T-helper 22 cell (primary cell): ENCODE data around the gene TOMM6.

Experiments
- DNase-seq: peaks from one replicate; pipeline ENCODE4 v3.0.0-alpha.2; 2020; ENCODE audit warnings: low read depth

TOMM6 gene

DNA sequence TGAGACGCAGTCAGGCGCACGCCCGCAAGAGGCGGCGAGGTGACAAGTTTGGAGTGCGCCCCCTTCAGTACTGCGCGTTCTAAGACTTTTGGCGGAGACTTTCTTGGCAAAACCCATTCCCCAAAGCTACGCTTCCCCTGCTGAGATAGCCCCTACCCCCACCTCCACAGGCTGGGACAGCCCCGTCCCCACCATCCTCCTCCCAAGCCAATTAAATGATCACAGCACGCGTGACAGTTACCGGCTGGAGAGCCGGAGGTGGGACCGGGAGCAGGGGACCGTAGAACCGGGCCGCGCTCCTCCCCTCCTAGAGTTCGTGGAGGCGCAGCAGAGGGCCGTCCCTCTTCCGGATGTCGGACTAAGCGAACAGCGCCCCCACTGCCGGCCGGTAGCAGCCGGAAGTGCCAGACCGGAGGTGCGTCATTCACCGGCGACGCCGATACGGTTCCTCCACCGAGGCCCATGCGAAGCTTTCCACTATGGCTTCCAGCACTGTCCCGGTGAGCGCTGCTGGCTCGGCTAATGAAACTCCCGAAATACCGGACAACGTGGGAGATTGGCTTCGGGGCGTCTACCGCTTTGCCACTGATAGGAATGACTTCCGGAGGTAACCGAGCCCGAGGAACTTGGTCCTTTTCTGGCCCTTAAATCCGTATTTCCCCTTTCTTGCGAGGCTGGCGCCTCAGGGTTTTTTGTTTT is at the start of gene TOMM6:
TOMM6 (plus strand) TSS at position 476 of the 699 bp plus-strand sequence; CDS start at position 480, 4 bp downstream.
- DNase-seq, result peak; percentile 87

DNA sequence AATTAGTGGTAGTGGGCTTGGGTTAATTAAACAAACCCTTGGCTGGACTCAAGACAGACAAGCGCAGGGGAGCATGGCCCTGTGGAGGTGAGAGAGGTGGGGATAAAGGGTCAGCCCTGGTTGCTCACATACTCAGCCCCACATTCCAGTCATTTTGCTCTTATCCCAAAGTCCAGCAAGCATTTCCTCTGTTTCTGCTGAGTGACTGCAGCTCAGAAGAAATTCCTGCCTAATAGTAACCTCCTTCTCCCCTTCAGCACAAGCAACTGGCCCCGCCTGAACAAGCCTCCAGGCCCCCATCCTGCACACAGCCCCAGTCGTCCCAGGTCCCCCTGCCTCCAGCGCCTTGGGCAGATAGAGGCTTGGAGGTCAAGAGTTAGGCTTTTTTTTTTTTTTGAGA is 48.5 kb upstream of the TOMM6 start:
- no peak for DNase-seq

DNA sequence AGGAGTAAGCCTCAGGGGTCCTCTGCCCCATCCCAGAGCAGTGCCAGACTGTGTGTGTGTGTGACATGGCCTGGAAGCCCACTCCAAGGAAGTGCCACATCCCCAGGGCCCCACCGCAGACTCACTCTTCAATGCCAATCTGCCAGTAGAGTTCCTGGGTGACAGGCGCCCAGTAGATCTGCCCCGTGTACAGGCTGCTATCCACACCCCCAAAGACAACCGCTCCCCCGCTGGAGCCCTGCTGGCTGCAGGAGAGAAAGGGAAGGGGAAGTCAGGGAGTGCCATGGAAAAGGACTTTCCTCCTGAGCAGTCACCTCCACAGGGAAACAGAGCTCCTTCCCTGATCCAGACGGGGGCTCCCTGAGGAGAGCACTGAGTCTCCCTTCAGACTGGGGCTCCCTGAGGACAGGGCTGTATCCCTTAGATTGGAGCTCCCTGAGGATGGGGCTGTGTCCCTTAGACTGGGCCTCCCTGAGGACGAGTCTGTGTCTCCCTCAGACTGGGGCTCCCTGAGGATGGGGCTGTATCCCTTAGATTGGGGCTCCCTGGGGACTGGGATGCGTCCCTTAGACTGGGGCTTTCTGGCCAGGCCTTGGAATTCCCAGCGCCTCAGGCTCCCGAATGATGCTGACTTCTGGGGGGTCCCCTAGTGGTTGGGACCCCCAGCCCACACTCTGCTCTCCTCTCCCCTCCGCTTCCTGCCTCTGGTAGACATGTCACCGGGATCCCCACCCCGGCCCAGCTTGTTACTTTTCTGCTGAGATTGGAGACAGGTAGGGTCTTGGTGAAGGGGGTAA is 46.9 kb upstream of the TOMM6 start:
- no peak for DNase-seq

DNA sequence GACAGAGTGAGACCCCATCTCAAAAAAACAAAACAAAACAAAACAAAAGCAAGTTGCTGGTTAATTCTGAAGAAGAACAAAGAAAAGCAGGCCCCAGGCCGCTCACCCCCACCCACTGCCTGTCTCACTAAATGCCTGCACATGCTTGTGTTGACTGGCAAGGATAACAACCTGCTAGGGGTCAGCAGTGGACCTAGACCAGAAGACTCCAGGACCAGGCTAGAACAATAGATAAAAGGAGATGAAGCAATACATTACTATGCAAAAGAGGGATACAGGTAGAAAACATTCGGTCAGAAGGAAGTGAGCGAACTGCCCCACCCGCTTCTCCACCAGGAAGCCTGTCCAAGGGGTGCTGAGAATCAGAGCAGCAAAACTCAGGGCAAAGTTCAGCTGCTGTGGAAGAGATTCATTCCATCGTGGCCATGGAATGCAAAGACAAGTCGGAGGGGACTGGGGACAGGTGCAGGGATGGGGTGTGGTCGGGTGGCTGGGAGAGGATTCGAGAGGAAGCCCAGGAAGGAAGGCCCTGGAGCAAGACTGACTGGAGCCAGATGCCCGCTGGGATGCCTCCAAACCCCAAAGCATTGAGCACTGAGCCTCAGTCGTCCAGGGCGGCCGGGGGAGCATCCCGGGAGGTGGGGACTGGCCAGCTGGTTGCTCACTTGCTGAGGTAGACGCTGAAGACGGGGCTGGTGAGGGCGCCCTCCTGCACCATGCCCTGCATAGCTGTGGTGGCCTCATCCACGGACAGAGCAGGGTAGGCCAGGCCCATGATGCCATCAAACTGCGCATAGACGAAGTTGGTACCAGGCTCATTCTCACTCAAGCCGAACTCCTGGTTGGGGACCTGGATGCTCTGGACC is 45.6 kb upstream of the TOMM6 start:
- DNase-seq, result no peak

DNA sequence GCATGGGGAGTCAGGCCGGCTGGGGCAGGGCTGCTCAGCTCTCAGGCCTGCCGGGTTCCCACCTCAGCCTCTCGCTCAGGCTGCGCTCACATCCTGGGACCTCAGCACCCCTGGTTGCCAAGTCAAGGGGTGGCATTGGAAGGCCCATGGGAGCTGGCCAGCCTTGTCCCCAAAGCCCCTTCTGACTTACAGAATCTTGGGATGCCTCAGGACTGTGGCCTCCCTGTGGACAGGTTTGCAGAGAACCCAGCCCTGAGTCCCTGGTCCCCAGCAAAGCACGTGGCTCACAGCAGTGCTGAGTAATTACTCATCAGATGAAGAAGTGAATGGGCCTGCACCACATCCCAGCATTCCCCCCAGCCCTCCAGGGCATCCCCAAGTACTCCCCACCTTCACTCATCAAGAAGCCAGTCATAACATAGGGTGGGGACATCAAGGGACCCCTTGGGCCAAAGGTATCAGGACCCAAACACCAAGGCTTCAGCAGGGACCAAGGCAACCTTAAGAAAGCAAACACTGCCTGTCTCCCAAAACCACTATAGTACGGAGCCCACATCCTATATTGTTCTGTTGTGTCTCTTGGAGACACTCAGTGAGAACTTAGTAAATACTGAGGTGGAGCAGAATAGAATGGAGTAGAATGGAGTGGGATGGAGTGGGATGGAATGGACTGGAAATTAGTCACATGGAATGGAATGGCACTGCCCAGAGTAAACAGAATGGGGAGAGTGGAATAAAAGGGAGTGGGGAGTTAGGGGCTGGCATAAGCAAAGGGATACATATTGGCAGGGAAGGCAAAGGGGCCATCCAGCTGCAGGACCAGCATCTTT is 43.9 kb upstream of the TOMM6 start:
- DNase-seq, result no peak

DNA sequence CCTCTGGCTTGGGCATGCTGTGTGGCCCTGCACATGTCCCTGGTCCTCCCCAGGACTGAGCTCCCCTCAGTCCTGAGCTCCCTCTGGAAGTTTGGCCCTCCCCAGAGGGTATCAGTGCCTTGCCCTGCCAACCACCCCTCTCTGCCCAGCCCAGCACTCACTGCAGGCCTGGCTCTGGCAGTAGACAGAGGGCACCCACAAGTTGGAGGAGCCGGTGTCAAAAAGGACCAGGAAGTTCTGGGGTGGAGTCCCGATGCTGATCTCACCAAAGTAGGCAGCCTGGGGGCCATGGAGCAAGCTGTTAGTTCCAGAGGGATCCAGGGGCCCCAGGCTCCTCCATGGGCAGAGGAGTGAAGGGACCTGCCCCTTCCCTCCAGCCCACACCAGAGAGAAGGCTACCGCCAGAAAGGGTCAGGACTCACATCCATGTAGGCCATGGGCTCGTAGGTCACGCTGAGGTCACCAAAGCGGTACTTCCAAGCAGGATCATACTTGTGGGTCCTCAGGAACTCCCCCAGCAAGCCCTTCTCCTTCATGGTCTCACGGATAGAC is 43.2 kb upstream of the TOMM6 start:
- no peak for DNase-seq

DNA sequence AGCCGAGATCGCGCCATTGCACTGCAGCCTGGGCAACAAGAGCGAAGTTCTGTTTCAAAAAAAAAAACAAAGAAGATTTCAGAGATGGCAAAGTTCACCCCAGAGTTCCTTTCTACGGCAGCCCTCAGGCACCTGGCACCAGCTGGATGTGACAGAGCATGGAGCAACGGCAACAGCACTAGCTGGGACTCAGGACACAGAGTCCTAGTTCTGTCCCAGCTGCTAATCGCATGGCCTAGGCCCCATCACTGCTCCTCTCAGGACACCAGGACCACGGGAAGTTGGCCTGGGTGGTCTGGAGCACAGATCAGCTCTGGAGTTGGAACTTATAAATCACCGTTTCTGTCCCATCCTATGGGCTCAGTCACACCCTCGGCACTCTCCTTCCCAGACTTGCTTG is 41.4 kb upstream of the TOMM6 start:
- no peak for DNase-seq

DNA sequence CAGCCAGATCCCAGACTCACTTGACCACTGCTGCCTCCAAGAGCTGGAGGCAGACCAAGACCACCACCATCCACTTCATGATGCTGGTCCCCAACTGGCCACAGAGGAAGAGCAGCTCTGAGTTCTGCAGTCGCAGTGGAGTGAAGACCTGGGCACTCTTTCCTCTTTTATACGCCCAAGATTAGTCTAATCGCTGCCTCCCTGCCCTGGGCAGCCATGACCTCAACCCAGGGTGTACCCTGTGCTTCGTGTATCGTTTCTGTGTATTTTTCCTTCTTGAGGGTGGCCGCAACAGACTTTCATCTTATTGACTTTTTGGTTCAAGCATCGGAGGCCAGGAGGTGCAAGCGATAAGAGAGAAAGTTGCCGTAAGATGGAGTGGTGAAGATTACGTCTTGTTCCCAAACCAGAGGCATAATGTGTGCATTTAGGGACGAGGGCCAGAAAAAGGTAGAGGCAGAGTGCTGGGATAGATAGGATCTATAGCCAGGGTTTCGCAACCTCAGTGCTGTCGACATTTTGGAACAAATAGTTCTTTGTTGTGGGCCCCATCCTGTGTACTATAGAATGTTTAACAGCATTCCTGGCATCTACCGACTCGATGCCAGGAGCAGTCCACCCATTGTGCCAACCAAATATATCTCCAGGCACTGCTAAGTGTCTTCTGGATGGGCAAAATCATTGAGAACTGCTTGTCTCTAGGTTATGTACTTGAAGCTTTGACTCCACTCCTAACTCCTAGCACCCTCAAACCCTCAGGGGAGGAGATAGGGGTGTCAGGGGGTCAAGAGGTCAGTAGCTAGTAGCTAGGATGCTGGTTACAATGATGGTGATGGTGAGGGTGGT is 40.0 kb upstream of the TOMM6 start, which contains the start of gene PGC:
PGC (minus strand) TSS at position 142 of the 846 bp plus-strand sequence; CDS start at position 79, 63 bp downstream.
- no peak for DNase-seq

DNA sequence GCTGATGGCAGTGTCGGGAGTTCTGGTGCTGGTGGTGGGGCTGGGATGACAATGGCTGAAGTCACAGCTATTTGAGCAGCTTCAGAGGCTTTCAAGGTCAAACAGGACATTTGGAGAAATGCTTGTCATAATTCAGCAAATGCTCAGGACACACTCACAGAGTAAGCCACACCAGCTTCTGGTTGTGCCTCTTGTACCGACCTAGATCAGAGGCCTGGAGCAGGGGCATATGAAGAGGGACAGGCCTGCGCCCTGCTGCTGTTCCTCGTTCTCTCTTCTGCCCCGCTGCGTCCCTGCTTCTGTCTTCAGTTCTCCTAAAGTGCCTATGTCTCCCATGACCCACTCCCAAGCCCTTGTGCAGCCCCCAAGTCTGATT is 39.4 kb upstream of the TOMM6 start:
- no peak for DNase-seq

DNA sequence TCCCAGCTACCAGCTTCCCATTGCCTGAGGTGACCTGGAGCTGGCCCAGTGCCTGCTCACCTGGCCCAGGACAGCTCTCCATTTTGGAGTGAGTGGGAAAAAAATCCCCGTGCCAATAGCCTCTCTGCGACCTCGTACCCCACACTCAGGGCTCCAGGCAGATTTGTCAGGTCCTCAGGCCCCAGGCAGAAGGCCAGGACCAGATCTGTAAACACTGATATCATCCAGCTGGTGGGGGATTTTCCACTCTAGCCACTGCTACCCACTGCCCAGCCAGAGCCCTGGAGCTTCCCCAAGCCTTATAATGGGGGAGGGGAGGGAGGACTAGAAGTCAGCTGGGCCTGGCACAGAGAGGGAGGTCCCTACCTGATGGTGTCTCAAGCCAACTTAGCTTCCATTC is 39.0 kb upstream of the TOMM6 start:
- no peak for DNase-seq

DNA sequence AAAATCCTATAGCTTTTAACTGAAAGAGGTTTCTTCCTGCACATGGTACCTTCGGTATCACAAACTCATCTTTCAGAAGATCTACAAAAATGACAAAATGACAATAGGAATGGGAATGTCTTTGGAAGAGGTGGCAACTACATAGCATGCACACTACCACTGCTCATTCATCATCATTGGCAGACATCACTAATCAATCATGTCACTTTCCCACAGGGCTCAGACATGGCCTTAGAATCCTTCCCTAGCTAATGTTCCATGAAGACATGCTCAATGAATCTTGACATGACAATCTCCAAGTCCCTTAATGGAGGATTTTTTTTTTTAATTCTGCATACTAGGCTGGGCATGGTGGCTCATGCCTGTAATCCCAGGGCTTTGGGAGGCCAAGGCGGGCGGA is 37.1 kb upstream of the TOMM6 start:
- no peak for DNase-seq

DNA sequence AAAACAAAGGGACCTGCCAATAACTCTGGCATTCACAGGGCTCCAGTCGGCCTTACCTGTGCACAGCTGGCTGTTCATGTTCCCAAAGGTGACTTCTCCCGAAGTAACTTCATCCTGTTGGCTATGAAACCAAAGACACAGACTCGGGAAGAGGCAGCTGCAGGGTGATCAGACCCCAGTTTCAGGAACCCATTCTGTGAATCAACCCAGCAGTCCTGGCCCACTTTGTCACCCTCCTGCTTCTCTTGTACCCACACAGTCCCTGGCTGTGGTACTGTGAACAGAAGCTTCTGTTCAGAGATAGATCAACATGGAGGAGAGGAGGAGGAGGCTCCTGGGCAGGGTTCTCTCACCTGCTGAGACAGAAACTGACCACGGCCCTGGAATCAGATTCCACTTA is 31.6 kb upstream of the TOMM6 start:
- no peak for DNase-seq

DNA sequence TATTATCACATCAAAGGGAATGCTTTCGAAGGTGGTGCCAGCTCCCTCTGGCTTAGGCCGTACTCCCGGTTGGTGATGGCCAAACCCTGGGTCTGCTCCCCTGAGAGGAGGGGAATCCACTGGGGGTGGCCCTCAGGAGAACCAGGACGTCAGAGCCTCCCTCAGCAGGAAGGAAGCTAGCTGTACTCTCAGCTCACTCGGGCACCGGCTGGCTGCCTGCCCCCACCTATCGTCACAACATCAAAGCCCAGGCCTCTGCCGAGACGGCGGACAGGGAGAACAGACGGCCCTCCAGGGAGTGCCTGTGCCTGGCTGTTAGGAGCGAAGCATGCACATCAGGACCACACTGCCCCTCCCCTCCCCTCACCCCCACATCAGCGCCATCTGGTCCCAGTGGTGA is 31.1 kb upstream of the TOMM6 start:
- DNase-seq, result no peak

DNA sequence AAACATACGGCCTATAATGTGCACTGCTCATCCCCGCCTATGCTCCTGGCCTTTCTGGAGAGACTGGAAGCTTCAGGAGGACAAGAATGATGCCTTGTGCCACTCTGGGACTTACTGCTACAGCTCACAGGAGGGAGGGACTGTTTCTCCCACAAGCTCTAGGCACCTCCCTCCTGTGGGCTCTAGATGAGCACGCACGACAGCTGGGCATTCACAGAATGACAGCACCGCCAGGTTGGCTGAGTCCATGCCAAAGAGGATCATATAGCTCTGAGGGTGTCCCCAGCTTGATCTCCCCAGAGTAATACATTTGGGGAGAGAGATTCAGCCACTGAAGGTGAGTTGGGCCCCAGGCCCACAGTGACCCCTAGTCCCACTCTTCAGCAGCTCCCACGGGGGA is 30.2 kb upstream of the TOMM6 start:
- DNase-seq, result no peak

DNA sequence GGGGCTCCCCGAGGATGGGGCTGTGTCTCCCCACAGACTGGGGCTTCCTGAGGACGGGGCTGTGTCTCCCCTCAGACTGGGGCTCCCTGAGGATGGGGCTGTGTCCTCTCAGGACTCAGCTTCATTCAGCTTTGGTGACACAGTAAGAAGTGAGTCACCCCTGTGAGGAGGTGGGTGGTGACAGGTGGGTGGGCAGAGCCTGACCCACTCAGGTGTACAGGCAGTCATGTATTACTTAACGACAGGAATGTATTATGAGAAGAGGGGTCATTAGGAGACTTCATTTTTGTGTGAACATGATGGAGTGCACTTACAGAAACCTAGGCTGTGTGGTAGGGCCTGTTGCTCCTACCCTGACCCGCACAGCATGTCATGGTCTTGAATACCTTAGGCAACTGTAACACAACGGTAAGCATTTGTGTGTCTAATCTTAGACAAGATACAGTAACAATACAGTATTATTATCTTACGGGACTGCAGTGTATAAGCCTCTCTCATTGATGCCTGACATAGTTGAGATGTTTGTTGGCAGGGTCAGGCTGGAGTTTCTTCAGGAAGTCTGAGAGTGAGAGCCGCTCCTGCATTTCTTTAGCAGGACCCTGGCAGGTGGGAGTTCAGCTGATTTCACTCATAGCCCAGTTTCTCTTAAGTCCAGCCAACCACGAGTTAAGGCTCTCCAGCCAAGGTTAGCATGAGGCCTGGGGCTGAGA is 29.4 kb upstream of the TOMM6 start:
- DNase-seq, result no peak

DNA sequence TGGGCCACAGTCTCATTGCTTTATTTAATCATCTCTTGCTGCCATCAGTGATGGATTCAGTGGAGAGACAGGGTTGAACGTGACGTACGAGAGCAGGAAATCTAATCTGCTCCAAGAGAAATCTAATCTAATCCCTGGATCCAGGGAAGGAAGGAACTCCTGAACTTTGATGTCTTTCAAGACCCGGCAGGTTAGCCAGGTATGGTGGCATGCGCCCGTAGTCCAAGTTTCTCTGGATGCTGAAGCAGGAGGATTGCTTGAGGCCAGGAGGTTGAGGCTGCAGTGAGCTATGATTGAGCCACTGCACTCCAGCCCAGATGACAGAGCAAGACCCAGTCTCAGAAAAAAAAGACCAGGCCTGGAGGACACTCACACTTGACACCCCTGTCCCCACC is 28.9 kb upstream of the TOMM6 start:
- no peak for DNase-seq

DNA sequence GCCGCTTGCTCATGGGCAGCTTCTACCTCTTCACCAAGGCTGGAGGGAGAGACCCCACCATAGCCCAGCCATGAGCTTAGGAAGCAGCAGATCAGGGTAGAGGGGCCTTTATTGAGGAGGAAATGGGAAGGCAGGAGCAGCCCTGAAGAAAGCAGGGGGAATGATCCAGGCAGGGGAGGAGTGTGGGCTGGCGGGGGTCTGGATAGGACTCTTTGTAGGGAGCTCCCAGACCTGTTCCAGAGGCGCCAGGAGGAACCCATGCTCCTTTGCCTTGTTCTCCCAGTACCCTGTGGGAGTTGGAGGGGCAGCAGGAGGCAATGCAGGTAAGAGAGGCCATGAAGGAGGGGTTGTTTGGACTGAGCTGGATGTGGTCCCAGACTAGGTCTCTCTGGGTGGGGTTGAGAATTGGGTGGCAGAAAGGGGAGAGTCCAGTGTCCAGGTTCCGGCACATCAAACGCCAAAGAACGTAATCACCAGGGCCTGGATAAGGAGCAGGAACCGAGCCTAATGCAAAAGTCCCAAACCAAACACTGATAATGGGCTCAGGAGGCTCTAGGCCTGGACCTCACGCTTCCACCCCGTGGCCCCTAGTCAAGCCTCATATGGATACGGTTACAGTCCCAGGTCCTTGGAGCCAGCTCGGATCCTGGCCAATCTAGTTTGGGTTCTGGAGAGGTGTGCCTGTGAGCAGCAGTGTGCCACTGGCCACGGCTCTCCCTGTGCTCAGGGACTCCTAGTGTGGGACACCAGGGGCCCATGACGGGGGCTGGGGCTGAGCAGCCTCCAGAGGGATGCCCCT is 28.2 kb upstream of the TOMM6 start:
- no peak for DNase-seq

DNA sequence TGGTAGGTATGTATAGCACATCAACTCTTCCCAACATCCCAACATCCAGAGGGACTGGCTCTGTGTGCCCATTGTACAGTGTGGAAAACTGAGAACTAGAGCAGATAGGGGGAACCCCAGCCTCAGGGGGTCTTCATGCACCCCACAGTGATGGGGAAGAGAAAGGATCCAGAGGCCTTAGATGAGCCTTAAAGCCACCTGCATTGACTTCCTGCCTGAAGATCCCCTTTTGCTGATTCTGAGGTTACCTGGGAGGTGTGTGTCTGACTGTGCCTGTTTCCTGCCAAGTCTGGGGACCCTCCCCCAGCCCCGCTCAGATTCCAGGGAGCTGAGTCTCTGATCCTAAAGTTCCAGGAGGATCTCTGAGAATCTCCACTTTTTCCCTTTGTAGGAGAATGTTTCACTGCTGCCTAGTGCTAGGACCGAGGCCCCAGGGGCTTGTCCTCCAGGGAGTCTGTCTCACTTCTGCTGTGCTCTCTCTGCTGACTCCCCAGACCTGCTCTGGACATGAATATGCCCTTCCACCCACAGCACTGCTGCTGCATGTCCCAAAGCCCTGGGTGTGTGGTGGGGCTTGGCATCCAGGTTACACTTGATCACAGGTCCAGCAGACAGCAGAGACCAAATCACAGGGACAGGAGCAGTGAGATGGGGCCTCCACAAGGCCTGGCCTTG is 27.5 kb upstream of the TOMM6 start:
- DNase-seq, result no peak
